H9 (cell line): ENCODE data around the gene CD164L2. TPM values are rescaled to one million over a fixed set of nuclear protein-coding genes. Genes with fewer than 3 reads are reported as not detected.

Experiments used
- DNase-seq: peaks from one replicate; pipeline ENCODE4 v3.0.0-alpha.2; 2017
- H2AFZ ChIP-seq: one replicate; pipeline ENCODE4 v1.6.1; 2013; ENCODE audit warnings: mild to moderate bottlenecking, low read length, control low read depth, moderate library complexity
- H2AK5ac ChIP-seq: 2 replicates; pipeline ENCODE4 v1.6.1; 2013; ENCODE audit warnings: low read length, control low read depth, mixed read lengths; ENCODE audit not compliant: insufficient read length
- H2BK120ac ChIP-seq: one replicate; pipeline ENCODE4 v1.6.1; 2013; ENCODE audit warnings: low read depth, mild to moderate bottlenecking, low read length, control low read depth, inconsistent platforms; ENCODE audit not compliant: poor library complexity, severe bottlenecking
- H2BK12ac ChIP-seq: 2 replicates; pipeline ENCODE4 v1.6.1; 2013; ENCODE audit warnings: low read length, control low read depth, mixed read lengths, low read depth; ENCODE audit not compliant: insufficient read length
- H2BK15ac ChIP-seq: 2 replicates; pipeline ENCODE4 v1.6.1; 2013; ENCODE audit warnings: low read depth, low read length, control low read depth
- H2BK20ac ChIP-seq: one replicate; pipeline ENCODE4 v1.6.1; 2013; ENCODE audit warnings: low read depth, mild to moderate bottlenecking, low read length, control low read depth, inconsistent platforms; ENCODE audit not compliant: poor library complexity, severe bottlenecking
- H2BK5ac ChIP-seq: 2 replicates; pipeline ENCODE4 v1.6.1; 2013; ENCODE audit warnings: low read length, control low read depth, mixed read lengths; ENCODE audit not compliant: insufficient read length
- H3K14ac ChIP-seq: 2 replicates; pipeline ENCODE4 v1.6.1; 2013; ENCODE audit warnings: low read length, control low read depth; ENCODE audit not compliant: insufficient read depth
- H3K18ac ChIP-seq: 2 replicates; pipeline ENCODE4 v1.6.1; 2013; ENCODE audit warnings: low read depth, mild to moderate bottlenecking, mixed read lengths, low read length, control low read depth; ENCODE audit not compliant: insufficient read length
- H3K23ac ChIP-seq: 2 replicates; pipeline ENCODE4 v1.6.1; 2013; ENCODE audit warnings: low read length, control low read depth, mixed read lengths, low read depth; ENCODE audit not compliant: insufficient read length
- H3K23me2 ChIP-seq: 2 replicates; pipeline ENCODE4 v1.6.1; 2013; ENCODE audit warnings: low read depth, mild to moderate bottlenecking, mixed read lengths, low read length, control low read depth; ENCODE audit not compliant: insufficient read length, poor library complexity, severe bottlenecking
- H3K27ac ChIP-seq: 2 replicates; pipeline ENCODE4 v1.5.1; 2013; ENCODE audit warnings: low read length, control low read depth, mixed read lengths, low read depth; ENCODE audit not compliant: insufficient read length
- H3K27me3 ChIP-seq: 2 replicates; pipeline ENCODE4 v1.6.1; 2013; ENCODE audit warnings: low read length, control low read depth, inconsistent platforms; ENCODE audit not compliant: insufficient read depth
- H3K4ac ChIP-seq: 2 replicates; pipeline ENCODE4 v1.6.1; 2013; ENCODE audit warnings: low read depth, mild to moderate bottlenecking, control low read depth, inconsistent platforms, low read length, moderate library complexity
- H3K4me1 ChIP-seq: 2 replicates; pipeline ENCODE4 v1.6.1; 2013; ENCODE audit warnings: low read length, control low read depth, inconsistent platforms; ENCODE audit not compliant: insufficient read depth
- H3K4me2 ChIP-seq: 2 replicates; pipeline ENCODE4 v1.6.1; 2013; ENCODE audit warnings: low read length, control low read depth, mixed read lengths; ENCODE audit not compliant: insufficient read length, insufficient read depth
- H3K56ac ChIP-seq: 2 replicates; pipeline ENCODE4 v1.6.1; 2013; ENCODE audit warnings: low read depth, mild to moderate bottlenecking, mixed read lengths, low read length, control low read depth; ENCODE audit not compliant: insufficient read length
- H3K79me1 ChIP-seq: 2 replicates; pipeline ENCODE4 v1.6.1; 2013; ENCODE audit warnings: low read depth, mild to moderate bottlenecking, moderate library complexity, low read length, control low read depth, inconsistent platforms; ENCODE audit not compliant: insufficient read depth, poor library complexity, severe bottlenecking
- H3K79me2 ChIP-seq: 2 replicates; pipeline ENCODE4 v1.6.1; 2013; ENCODE audit warnings: low read length, control low read depth, inconsistent platforms; ENCODE audit not compliant: insufficient read depth
- H3K9ac ChIP-seq: 2 replicates; pipeline ENCODE4 v1.6.1; 2013; ENCODE audit warnings: low read length, control low read depth, mixed read lengths; ENCODE audit not compliant: insufficient read length; ENCODE audit errors: extremely low read depth
- H3K9me3 ChIP-seq: one replicate; pipeline ENCODE4 v1.6.1; 2013; ENCODE audit warnings: low read depth, low read length, inconsistent platforms; ENCODE audit not compliant: control insufficient read depth
- H3T11ph ChIP-seq: one replicate; pipeline ENCODE4 v1.6.1; 2013; ENCODE audit warnings: mild to moderate bottlenecking, low read length, control low read depth, inconsistent platforms
- H4K20me1 ChIP-seq: one replicate; pipeline ENCODE4 v1.6.1; 2013; ENCODE audit not compliant: control insufficient read depth, insufficient read length, insufficient read depth
- H4K5ac ChIP-seq: 2 replicates; pipeline ENCODE4 v1.6.1; 2013; ENCODE audit warnings: low read depth, mild to moderate bottlenecking, mixed read lengths, low read length, control low read depth; ENCODE audit not compliant: insufficient read length
- H4K8ac ChIP-seq: replicated peaks from 2 replicates; pipeline ENCODE4 v1.6.1; 2013; ENCODE audit warnings: low read length, control low read depth, mixed read lengths, low read depth; ENCODE audit not compliant: insufficient read length
- H4K91ac ChIP-seq: 2 replicates; pipeline ENCODE4 v1.6.1; 2013; ENCODE audit warnings: low read depth, mild to moderate bottlenecking, moderate library complexity, mixed read lengths, low read length, control low read depth; ENCODE audit not compliant: insufficient read length
- H3K27ac Mint-ChIP-seq, 3 experiments: 2 replicates in 2 of 3; 3 replicates in 1 of 3; pipeline ENCODE4 v1.8.0; 2020 to 2021; ENCODE audit warnings: mixed read lengths in 3 of 3, mild to moderate bottlenecking in 1 of 3, moderate library complexity in 1 of 3
- H3K27me3 Mint-ChIP-seq: 2 replicates; pipeline ENCODE4 v1.8.0; 2021; ENCODE audit warnings: low read depth, mild to moderate bottlenecking, moderate library complexity, mixed read lengths
- H3K36me3 Mint-ChIP-seq, 3 experiments: 2 replicates in 2 of 3; 3 replicates in 1 of 3; pipeline ENCODE4 v1.8.0; 2020 to 2021; ENCODE audit warnings: low read depth in 3 of 3, mixed read lengths in 3 of 3; ENCODE audit not compliant: insufficient read depth in 1 of 3
- H3K4me1 Mint-ChIP-seq, 2 experiments: 2 replicates each; pipeline ENCODE4 v1.8.0; 2020; ENCODE audit warnings: mixed read lengths in 2 of 2
- H3K4me3 Mint-ChIP-seq, 2 experiments: 2 replicates in 1 of 2; 3 replicates in 1 of 2; pipeline ENCODE4 v1.8.0; 2020 to 2021; ENCODE audit warnings: mild to moderate bottlenecking in 2 of 2, mixed read lengths in 2 of 2, moderate library complexity in 1 of 2
- H3K9me3 Mint-ChIP-seq, 2 experiments: 2 replicates in 1 of 2; 3 replicates in 1 of 2; pipeline ENCODE4 v1.8.0; 2020; ENCODE audit warnings: mild to moderate bottlenecking in 2 of 2, mixed read lengths in 2 of 2, moderate library complexity in 1 of 2
- WGBS: extraction: QIAGEN DNeasy Blood & Tissue Kit; methylation state at CpG from one replicate; pipeline ENCODE4 v1.1.7; 2013; ENCODE audit warnings: missing lambda C conversion rate, low lambda C conversion rate, mixed read lengths; ENCODE audit not compliant: insufficient read length; ENCODE audit errors: extremely low coverage; 5-methylcytosine and 5-hydroxymethylcytosine counted together
- total RNA-seq: library from RNA; stranded (reverse); gene quantifications from 2 replicates; pipeline ENCODE4 v1.2.1, GENCODE V29; 2021
- TF ChIP-seq, protein P1 (sequence below): fragments of 200-600 bp; sonication (generic); conservative IDR thresholded peaks from 3 replicates; pipeline ENCODE4 v1.8.0; 2021; ENCODE audit warnings: antibody characterized with exemption, mild to moderate bottlenecking

The CD164L2 gene
- total RNA-seq, 1 experiment from 2014 or later = 1.2 TPM

DNA sequence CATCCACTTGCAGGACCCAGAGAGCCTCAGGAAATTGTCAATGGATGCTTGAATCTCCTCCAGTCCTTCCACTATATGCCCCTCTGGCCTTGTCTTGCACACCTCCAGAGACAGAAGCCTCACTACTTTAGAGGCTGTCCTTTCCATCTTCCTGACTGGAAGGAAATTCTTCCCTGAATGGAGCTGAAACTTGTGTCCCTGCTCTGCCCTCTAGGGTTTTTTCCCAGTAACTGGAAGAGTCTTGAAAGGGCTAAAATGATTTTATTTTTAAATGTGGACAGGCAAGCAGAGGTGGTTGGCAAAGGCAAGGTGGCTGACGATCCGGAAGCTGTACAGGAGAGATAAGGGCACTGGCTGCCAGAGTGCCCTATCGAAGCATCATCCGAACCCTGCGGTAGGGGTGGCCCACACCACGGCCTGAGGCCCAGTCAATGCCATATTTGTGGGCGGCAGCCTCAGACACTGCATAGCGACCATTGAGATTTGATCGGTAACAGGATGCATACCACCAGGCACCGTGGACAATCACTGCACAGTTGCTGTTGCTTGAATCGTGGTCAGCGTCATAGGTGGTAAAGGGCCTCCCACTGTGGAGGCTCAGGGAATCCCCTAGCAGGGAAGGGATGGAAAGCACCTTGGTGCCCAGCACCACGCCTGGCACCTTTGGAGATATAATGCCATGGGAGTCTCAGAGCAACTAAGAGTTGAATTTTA, 14.1 kb downstream of the CD164L2 start:
- H3K27me3 ChIP-seq = no peaks in the 10 kb centered on the region
- no peak overlapping the region for H2BK20ac ChIP-seq
- peaks cover 9% of the 10 kb centered on the region for H3K23me2 ChIP-seq
- H3K36me3 Mint-ChIP-seq = no peaks in the 10 kb centered on the region
- H3K9me3 Mint-ChIP-seq = no peaks in the 10 kb centered on the region
- H3K79me2 ChIP-seq = no peaks in the 10 kb centered on the region
- no peak overlapping the region for H3T11ph ChIP-seq
- no peak overlapping the region for H2BK120ac ChIP-seq
- H3K4me3 Mint-ChIP-seq = 0 out of 5 replicates have a peak overlapping the region, but pooled peaks of 1 of the 2 experiments have one; percentile 17
- H3K4me2 ChIP-seq = no peak overlapping the region
- H3K4me1 ChIP-seq = no peaks in the 10 kb centered on the region; the same call in 1 of the 2 replicates
- no peaks in the 10 kb centered on the region for H3K79me1 ChIP-seq
- H4K5ac ChIP-seq = no peak overlapping the region
- WGBS = no CpG with 5 or more reads among the region's 13 CpGs
- no peak overlapping the region for H3K18ac ChIP-seq
- H2BK12ac ChIP-seq = no peak overlapping the region
- no peak overlapping the region for H3K27ac ChIP-seq
- H2AFZ ChIP-seq = no peak overlapping the region
- peaks cover 16 to 38% of the 10 kb centered on the region in 2 experiments for H3K4me1 Mint-ChIP-seq
- no peak overlapping the region for H3K56ac ChIP-seq
- no peak overlapping the region for H3K9ac ChIP-seq
- H4K20me1 ChIP-seq = peaks cover 2% of the 10 kb centered on the region
- peaks cover 13% of the 10 kb centered on the region for H3K27me3 Mint-ChIP-seq
- H3K23ac ChIP-seq = no peak overlapping the region
- no peak overlapping the region for H2AK5ac ChIP-seq
- no peak for DNase-seq
- no peak overlapping the region for H3K14ac ChIP-seq
- TF ChIP-seq, protein P1, sequence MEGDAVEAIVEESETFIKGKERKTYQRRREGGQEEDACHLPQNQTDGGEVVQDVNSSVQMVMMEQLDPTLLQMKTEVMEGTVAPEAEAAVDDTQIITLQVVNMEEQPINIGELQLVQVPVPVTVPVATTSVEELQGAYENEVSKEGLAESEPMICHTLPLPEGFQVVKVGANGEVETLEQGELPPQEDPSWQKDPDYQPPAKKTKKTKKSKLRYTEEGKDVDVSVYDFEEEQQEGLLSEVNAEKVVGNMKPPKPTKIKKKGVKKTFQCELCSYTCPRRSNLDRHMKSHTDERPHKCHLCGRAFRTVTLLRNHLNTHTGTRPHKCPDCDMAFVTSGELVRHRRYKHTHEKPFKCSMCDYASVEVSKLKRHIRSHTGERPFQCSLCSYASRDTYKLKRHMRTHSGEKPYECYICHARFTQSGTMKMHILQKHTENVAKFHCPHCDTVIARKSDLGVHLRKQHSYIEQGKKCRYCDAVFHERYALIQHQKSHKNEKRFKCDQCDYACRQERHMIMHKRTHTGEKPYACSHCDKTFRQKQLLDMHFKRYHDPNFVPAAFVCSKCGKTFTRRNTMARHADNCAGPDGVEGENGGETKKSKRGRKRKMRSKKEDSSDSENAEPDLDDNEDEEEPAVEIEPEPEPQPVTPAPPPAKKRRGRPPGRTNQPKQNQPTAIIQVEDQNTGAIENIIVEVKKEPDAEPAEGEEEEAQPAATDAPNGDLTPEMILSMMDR = peak; percentile 51
- H4K91ac ChIP-seq = no peak overlapping the region
- no peak overlapping the region for H3K27ac Mint-ChIP-seq
- no peak overlapping the region for H2BK5ac ChIP-seq
- no peak overlapping the region for H4K8ac ChIP-seq
- no peak overlapping the region for H2BK15ac ChIP-seq
- H3K4ac ChIP-seq = no peak overlapping the region
- no peaks in the 10 kb centered on the region for H3K9me3 ChIP-seq
